SK-N-MC (cell line): ENCODE measurements around the gene PRTFDC1.
"Not testable (repeated sequence)": the region's sequence is repeated elsewhere in the genome, so short reads cannot be mapped to it uniquely, and the experiment has no call there.

Experiments
- DNase-seq: peaks from one replicate; pipeline ENCODE4 v3.0.0-alpha.2; 2011; ENCODE audit warnings: low read depth, low spot score
- H3K27ac ChIP-seq: fragments of 200-600 bp; sonication (generic); 2 replicates; pipeline ENCODE4 v1.5.1; 2016; ENCODE audit warnings: mixed run types
- H3K36me3 ChIP-seq: fragments of 200-600 bp; sonication (generic); 2 replicates; pipeline ENCODE4 v1.6.1; 2017; ENCODE audit warnings: antibody characterized with exemption, low read length, mixed read lengths; ENCODE audit not compliant: insufficient read depth
- H3K4me3 ChIP-seq: fragments of 200-600 bp; sonication (generic); 2 replicates; pipeline ENCODE4 v1.5.1; 2016
- H3K9ac ChIP-seq: fragments of 200-600 bp; sonication (generic); 2 replicates; pipeline ENCODE4 v1.8.0; 2017; ENCODE audit warnings: mixed run types, mixed read lengths; ENCODE audit not compliant: insufficient read length
- H3K9me3 ChIP-seq: fragments of 200-600 bp; sonication (generic); 2 replicates; pipeline ENCODE4 v1.6.1; 2017; ENCODE audit warnings: low read depth, mild to moderate bottlenecking, antibody characterized with exemption, low read length, moderate library complexity, mixed read lengths
- EZH2 ChIP-seq: fragments of 200-600 bp; sonication (generic); IDR thresholded peaks from one replicate; pipeline ENCODE4 v1.6.1; 2017; ENCODE audit warnings: antibody characterized with exemption
- FOXP2 ChIP-seq: optimal IDR thresholded peaks from 2 replicates; pipeline ENCODE3; 2011; ENCODE audit warnings: mild to moderate bottlenecking, moderate library complexity; ENCODE audit not compliant: insufficient read depth; ENCODE audit errors: extremely low read length, control extremely low read depth
- POLR2AphosphoS5 ChIP-seq: IDR thresholded peaks from 2 replicates; pipeline ENCODE4 v1.6.1; 2012; ENCODE audit warnings: mild to moderate bottlenecking, low read depth, low read length, borderline replicate concordance

Gene PRTFDC1

GRCh38 chr10:24973163-24973562, 20.8 kb upstream of the PRTFDC1 start:
- DNase-seq = no peak
- no peak for TF ChIP-seq FOXP2

GRCh38 chr10:24971374-24971773, 19.0 kb upstream of the PRTFDC1 start:
- Histone ChIP-seq H3K36me3 (no peaks in the 10 kb centered on the region), H3K27ac (no peak overlapping the region), H3K9ac (no peak overlapping the region), H3K4me3 (no peak overlapping the region), H3K9me3 (no peaks in the 10 kb centered on the region)
- no peak for TF ChIP-seq EZH2
- TF ChIP-seq FOXP2 = no peak
- no peak for TF ChIP-seq POLR2AphosphoS5
- DNase-seq = no peak

More at GRCh38 chr10:24973163-24973562, 20.8 kb upstream of the PRTFDC1 start:
- H3K4me3 ChIP-seq = no peak overlapping the region
- H3K27ac ChIP-seq = no peak overlapping the region
- no peaks in the 10 kb centered on the region for H3K9me3 ChIP-seq
- H3K9ac ChIP-seq = no peak overlapping the region
- no peaks in the 10 kb centered on the region for H3K36me3 ChIP-seq

GRCh38 chr10:24969841-24970281, 17.5 kb upstream of the PRTFDC1 start:
- TF ChIP-seq FOXP2 = no peak
- no peak for TF ChIP-seq EZH2
- TF ChIP-seq POLR2AphosphoS5 = no peak
- Histone ChIP-seq H3K9ac (no peak overlapping the region), H3K36me3 (no peaks in the 10 kb centered on the region), H3K4me3 (no peak overlapping the region), H3K9me3 (no peaks in the 10 kb centered on the region), H3K27ac (no peak overlapping the region)
- DNase-seq = no peak

- H3K27ac ChIP-seq, DNase-seq, H3K36me3 ChIP-seq, H3K9ac ChIP-seq, H3K9me3 ChIP-seq, H3K4me3 ChIP-seq: not testable (repeated sequence)
Observed at GRCh38 chr10:24968951-24969350, 16.5 kb upstream of the PRTFDC1 start.

- Histone ChIP-seq H3K9ac (no peak overlapping the region), H3K4me3 (no peak overlapping the region), H3K27ac (no peak overlapping the region), H3K9me3 (no peaks in the 10 kb centered on the region), H3K36me3 (no peaks in the 10 kb centered on the region)
- DNase-seq = no peak
- TF ChIP-seq POLR2AphosphoS5 = no peak
- TF ChIP-seq FOXP2 = no peak
- TF ChIP-seq EZH2 = no peak
Observed at GRCh38 chr10:24968349-24968748, 15.9 kb upstream of the PRTFDC1 start.

GRCh38 chr10:24966962-24967481, 14.6 kb upstream of the PRTFDC1 start:
- no peak overlapping the region for H3K4me3 ChIP-seq
- no peak for TF ChIP-seq FOXP2
- TF ChIP-seq EZH2 = no peak
- no peak for TF ChIP-seq POLR2AphosphoS5
- no peak for DNase-seq
- no peak overlapping the region for H3K9ac ChIP-seq
- no peaks in the 10 kb centered on the region for H3K36me3 ChIP-seq
- no peak overlapping the region for H3K27ac ChIP-seq
- no peaks in the 10 kb centered on the region for H3K9me3 ChIP-seq

GRCh38 chr10:24965051-24965450, 12.6 kb upstream of the PRTFDC1 start:
- DNase-seq = no peak
- TF ChIP-seq FOXP2 = no peak
- H3K9ac ChIP-seq = no peak overlapping the region
- H3K27ac ChIP-seq = no peak overlapping the region
- no peak overlapping the region for H3K4me3 ChIP-seq
- no peaks in the 10 kb centered on the region for H3K9me3 ChIP-seq
- H3K36me3 ChIP-seq = no peaks in the 10 kb centered on the region

- Histone ChIP-seq H3K9ac (no peak overlapping the region), H3K4me3 (no peak overlapping the region), H3K9me3 (no peaks in the 10 kb centered on the region), H3K27ac (no peak overlapping the region), H3K36me3 (no peaks in the 10 kb centered on the region)
- TF ChIP-seq EZH2 (no peak), POLR2AphosphoS5 (no peak), FOXP2 (no peak)
- no peak for DNase-seq
Observed at GRCh38 chr10:24963521-24964041, 11.2 kb upstream of the PRTFDC1 start.

- no peaks in the 10 kb centered on the region for H3K36me3 ChIP-seq
- no peaks in the 10 kb centered on the region for H3K9me3 ChIP-seq
- no peak overlapping the region for H3K9ac ChIP-seq
- H3K27ac ChIP-seq = no peak overlapping the region
- TF ChIP-seq EZH2 (no peak), FOXP2 (no peak), POLR2AphosphoS5 (no peak)
- no peak overlapping the region for H3K4me3 ChIP-seq
- DNase-seq = no peak
Observed at GRCh38 chr10:24962995-24963394, 10.6 kb upstream of the PRTFDC1 start.
